Hepatocyte (in vitro differentiated cells): ENCODE measurements around the gene TBC1D17. TPM values are rescaled to one million over a fixed set of nuclear protein-coding genes. Genes with fewer than 3 reads are reported as not detected.

Experiments
- DNase-seq: peaks from one replicate; pipeline ENCODE4 v3.0.0-alpha.2; 2016; ENCODE audit warnings: low spot score
- H2AFZ ChIP-seq: fragments of 200-600 bp; sonication (generic); 2 replicates; pipeline ENCODE4 v1.6.0; 2016; ENCODE audit warnings: antibody characterized with exemption, mild to moderate bottlenecking
- H3K27ac ChIP-seq: fragments of 200-600 bp; sonication (generic); 2 replicates; pipeline ENCODE4 v1.5.1; 2016; ENCODE audit warnings: mild to moderate bottlenecking
- H3K27me3 ChIP-seq: fragments of 200-600 bp; sonication (generic); 2 replicates; pipeline ENCODE4 v1.6.1; 2016
- H3K36me3 ChIP-seq: fragments of 200-600 bp; sonication (generic); replicated peaks from 2 replicates; pipeline ENCODE4 v1.5.1; 2016; ENCODE audit warnings: low read depth; ENCODE audit not compliant: insufficient read depth
- H3K4me1 ChIP-seq: fragments of 200-600 bp; sonication (generic); 2 replicates; pipeline ENCODE4 v1.5.1; 2016; ENCODE audit warnings: mild to moderate bottlenecking, moderate library complexity; ENCODE audit not compliant: insufficient read depth
- H3K4me2 ChIP-seq: fragments of 200-600 bp; sonication (generic); 2 replicates; pipeline ENCODE4 v1.6.0; 2016
- H3K4me3 ChIP-seq: fragments of 200-600 bp; sonication (generic); 2 replicates; pipeline ENCODE4 v1.5.1; 2016; ENCODE audit warnings: mild to moderate bottlenecking
- H3K79me2 ChIP-seq: fragments of 200-600 bp; sonication (generic); 2 replicates; pipeline ENCODE4 v1.6.0; 2017; ENCODE audit warnings: mild to moderate bottlenecking
- H3K9me2 ChIP-seq: fragments of 200-600 bp; sonication (generic); replicated peaks from 2 replicates; pipeline ENCODE4 v1.6.0; 2017; ENCODE audit warnings: mild to moderate bottlenecking; ENCODE audit not compliant: insufficient read depth
- H3K9me3 ChIP-seq: fragments of 200-600 bp; sonication (generic); 2 replicates; pipeline ENCODE4 v1.5.1; 2016; ENCODE audit warnings: low read depth, mild to moderate bottlenecking
- H4K20me1 ChIP-seq: fragments of 200-600 bp; sonication (generic); 2 replicates; pipeline ENCODE4 v1.6.0; 2016; ENCODE audit warnings: mild to moderate bottlenecking; ENCODE audit not compliant: insufficient read depth, poor library complexity, severe bottlenecking
- EZH2 ChIP-seq: fragments of 200-600 bp; sonication (generic); IDR thresholded peaks from 2 replicates; pipeline ENCODE4 v1.6.1; 2016; ENCODE audit warnings: antibody characterized with exemption, mild to moderate bottlenecking, borderline replicate concordance
- EZH2phosphoT487 ChIP-seq: fragments of 200-600 bp; sonication (generic); IDR thresholded peaks from one replicate; pipeline ENCODE4 v1.6.1; 2018; ENCODE audit warnings: antibody characterized with exemption, mild to moderate bottlenecking, low read depth, moderate library complexity; ENCODE audit not compliant: unreplicated experiment, severe bottlenecking
- WGBS: methylation state at CpG from one replicate; pipeline ENCODE4 v1.1.6; 2016; ENCODE audit warnings: low lambda C conversion rate; ENCODE audit errors: missing lambda C conversion rate; 5-methylcytosine and 5-hydroxymethylcytosine counted together
- polyA plus RNA-seq: library from polyadenylated mRNA; unstranded; fragments of >200 nt; fragmentation: Nextera tagmentation; extraction: Ambion mirVana; gene quantifications from 2 replicates; pipeline ENCODE4 v1.2.1, GENCODE V29; 2016
- total RNA-seq: library from RNA; depleted of rRNA; stranded (reverse); fragments of >200 nt; gene quantifications from 2 replicates; pipeline ENCODE4 v1.2.3, GENCODE V29; 2014
- TF ChIP-seq, protein P1 (sequence below): fragments of 200-600 bp; sonication (generic); IDR thresholded peaks from 2 replicates; pipeline ENCODE4 v1.5.1; 2016; ENCODE audit warnings: antibody characterized with exemption, mild to moderate bottlenecking; ENCODE audit not compliant: poor library complexity

TBC1D17 gene
- total and polyA plus RNA-seq, 2 experiments from 2014 or later: 10.7 to 55.1 TPM

DNA sequence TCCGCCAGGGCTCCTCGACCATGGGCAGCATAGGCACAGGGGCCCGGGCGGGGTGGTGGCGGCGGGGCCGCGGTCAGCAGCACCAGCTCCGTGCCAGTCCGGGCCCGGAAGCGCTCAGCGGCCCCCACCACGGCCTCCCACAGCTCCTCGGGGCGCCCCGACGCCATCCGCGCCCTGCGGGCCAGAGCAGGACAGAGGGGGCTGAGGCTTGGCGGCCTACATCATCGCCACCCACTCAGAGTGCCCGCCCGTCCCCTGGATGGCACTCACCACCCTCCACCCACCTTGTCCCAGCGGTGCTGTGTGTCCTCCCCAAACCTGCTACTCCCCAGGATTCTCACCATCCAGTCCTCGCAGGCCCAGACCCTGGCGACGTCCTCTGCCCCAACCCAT lies 4.4 kb upstream of the TBC1D17 start:
- no peaks in the 10 kb centered on the region for H3K36me3 ChIP-seq
- H3K4me1 ChIP-seq: peaks cover 15% of the 10 kb centered on the region
- H3K9me3 ChIP-seq: no peaks in the 10 kb centered on the region
- 99% methylated on average over 17 of the region's 29 CpGs for WGBS
- no peak overlapping the region for H3K27ac ChIP-seq
- H2AFZ ChIP-seq: no peak overlapping the region
- no peak for DNase-seq
- no peaks in the 10 kb centered on the region for H4K20me1 ChIP-seq
- no peak overlapping the region for H3K4me2 ChIP-seq
- peaks cover 34% of the 10 kb centered on the region for H3K79me2 ChIP-seq
- no peaks in the 10 kb centered on the region for H3K27me3 ChIP-seq
- no peaks in the 10 kb centered on the region for H3K9me2 ChIP-seq
- TF ChIP-seq EZH2 (no peak), EZH2phosphoT487 (no peak)
- TF ChIP-seq, protein P1, sequence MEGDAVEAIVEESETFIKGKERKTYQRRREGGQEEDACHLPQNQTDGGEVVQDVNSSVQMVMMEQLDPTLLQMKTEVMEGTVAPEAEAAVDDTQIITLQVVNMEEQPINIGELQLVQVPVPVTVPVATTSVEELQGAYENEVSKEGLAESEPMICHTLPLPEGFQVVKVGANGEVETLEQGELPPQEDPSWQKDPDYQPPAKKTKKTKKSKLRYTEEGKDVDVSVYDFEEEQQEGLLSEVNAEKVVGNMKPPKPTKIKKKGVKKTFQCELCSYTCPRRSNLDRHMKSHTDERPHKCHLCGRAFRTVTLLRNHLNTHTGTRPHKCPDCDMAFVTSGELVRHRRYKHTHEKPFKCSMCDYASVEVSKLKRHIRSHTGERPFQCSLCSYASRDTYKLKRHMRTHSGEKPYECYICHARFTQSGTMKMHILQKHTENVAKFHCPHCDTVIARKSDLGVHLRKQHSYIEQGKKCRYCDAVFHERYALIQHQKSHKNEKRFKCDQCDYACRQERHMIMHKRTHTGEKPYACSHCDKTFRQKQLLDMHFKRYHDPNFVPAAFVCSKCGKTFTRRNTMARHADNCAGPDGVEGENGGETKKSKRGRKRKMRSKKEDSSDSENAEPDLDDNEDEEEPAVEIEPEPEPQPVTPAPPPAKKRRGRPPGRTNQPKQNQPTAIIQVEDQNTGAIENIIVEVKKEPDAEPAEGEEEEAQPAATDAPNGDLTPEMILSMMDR: no peak
- H3K4me3 ChIP-seq: no peak overlapping the region

- no peaks in the 10 kb centered on the region for H3K9me3 ChIP-seq
- H3K36me3 ChIP-seq: no peaks in the 10 kb centered on the region
- peaks cover 13% of the 10 kb centered on the region for H3K4me1 ChIP-seq
- no peaks in the 10 kb centered on the region for H3K9me2 ChIP-seq
- no peaks in the 10 kb centered on the region for H3K27me3 ChIP-seq
- no peaks in the 10 kb centered on the region for H4K20me1 ChIP-seq
- H2AFZ ChIP-seq: no peak overlapping the region
- H3K4me2 ChIP-seq: no peak overlapping the region
- TF ChIP-seq EZH2phosphoT487: no peak
- no peak for TF ChIP-seq EZH2
- TF ChIP-seq, protein P1: no peak
- H3K4me3 ChIP-seq: no peak overlapping the region
- no peak for DNase-seq
- WGBS: 96% methylated on average over 10 of the region's 10 CpGs
- no peak overlapping the region for H3K27ac ChIP-seq
- peaks cover 39% of the 10 kb centered on the region for H3K79me2 ChIP-seq
Measured at GRCh38 chr19:49873834-49874233, 3.7 kb upstream of the TBC1D17 start.

DNA sequence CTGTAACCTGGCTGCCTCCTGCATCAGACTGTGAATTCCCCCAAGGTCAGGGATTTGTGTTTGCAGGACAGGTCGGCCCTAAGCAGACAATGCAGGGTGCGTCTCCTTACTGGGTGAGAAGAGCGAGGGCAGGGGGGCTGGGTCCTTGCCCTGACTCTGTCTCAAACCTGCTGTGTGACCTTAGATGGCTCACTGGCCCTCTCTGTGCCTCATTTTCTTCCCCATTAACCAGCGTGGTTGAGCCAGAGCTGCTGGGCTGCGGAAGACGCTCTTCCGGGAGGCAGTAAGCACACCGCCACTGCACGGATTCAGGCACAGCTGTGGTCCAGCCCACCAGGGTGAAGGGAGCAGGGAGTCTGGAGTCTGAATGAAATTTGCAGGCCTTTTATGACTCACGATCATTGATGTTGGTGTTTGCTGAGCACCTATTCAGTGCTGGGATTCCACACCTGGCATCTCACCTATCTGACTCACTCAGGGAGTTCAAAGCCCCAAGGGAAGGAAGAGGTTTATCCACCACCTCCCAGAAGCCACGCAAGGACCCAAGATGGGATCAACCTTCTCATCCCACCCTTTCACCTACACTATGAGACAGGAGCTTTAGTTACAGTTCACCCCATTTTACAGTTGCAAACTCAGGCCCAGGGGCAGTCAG lies 2.9 kb upstream of the TBC1D17 start:
- no peak for TF ChIP-seq EZH2phosphoT487
- TF ChIP-seq EZH2: no peak
- TF ChIP-seq, protein P1: no peak
- Histone ChIP-seq H3K79me2 (peaks cover 47% of the 10 kb centered on the region), H3K27me3 (no peaks in the 10 kb centered on the region), H3K9me2 (no peaks in the 10 kb centered on the region), H3K9me3 (no peaks in the 10 kb centered on the region), H3K4me1 (peaks cover 16% of the 10 kb centered on the region), H3K36me3 (no peaks in the 10 kb centered on the region), H2AFZ (no peak overlapping the region), H3K4me2 (peak overlapping the region; percentile 90), H3K4me3 (no peak overlapping the region), H4K20me1 (no peaks in the 10 kb centered on the region), H3K27ac (no peak overlapping the region)
- DNase-seq: no peak
- 96% methylated on average over 11 of the region's 11 CpGs for WGBS
